Ovary (tissue), 3 donors: ENCODE measurements around the gene CDADC1.

Experiments used
- EP300 ChIP-seq: sonication (generic); formaldehyde crosslinking; IDR thresholded peaks from one replicate; pipeline ENCODE4 v1.6.1; 2017; ENCODE audit warnings: antibody characterized with exemption
- TF ChIP-seq, protein P1 (sequence below), 3 donors: fragments of 450-650 bp in 2 of 3; fragments of 200-600 bp in 1 of 3; IDR thresholded peaks; one replicate each; pipeline versions ENCODE4 v1.5.1 to v1.8.0; 2016 to 2022; ENCODE audit warnings: antibody characterized with exemption in 3 of 3, mild to moderate bottlenecking in 1 of 3
- donor health status: DM: no; HTN: no; CAD: no.

DNA sequence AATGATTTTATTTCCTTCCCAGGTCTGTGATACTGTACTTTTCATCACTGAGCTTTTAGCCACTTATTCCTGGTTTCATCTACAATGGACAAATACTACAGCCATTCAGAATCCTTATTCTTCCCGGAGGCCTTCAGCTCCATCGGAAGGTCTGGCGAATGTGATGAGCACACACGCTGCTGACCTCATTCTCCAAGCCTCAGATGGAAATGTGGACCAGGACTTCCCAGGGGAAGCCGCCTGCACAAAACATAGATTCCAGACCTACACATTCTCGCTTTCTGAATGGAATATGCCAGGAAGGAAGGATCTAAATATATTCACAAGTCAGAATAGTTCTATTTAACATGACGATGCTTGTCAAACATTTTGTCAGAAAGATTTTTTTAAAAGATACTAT, 75.6 kb downstream of the CDADC1 start:
- TF ChIP-seq EP300 = no peak
- TF ChIP-seq, protein P1, sequence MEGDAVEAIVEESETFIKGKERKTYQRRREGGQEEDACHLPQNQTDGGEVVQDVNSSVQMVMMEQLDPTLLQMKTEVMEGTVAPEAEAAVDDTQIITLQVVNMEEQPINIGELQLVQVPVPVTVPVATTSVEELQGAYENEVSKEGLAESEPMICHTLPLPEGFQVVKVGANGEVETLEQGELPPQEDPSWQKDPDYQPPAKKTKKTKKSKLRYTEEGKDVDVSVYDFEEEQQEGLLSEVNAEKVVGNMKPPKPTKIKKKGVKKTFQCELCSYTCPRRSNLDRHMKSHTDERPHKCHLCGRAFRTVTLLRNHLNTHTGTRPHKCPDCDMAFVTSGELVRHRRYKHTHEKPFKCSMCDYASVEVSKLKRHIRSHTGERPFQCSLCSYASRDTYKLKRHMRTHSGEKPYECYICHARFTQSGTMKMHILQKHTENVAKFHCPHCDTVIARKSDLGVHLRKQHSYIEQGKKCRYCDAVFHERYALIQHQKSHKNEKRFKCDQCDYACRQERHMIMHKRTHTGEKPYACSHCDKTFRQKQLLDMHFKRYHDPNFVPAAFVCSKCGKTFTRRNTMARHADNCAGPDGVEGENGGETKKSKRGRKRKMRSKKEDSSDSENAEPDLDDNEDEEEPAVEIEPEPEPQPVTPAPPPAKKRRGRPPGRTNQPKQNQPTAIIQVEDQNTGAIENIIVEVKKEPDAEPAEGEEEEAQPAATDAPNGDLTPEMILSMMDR (IDR thresholded peaks at IDR 0.05) = no peak
